Fibroblast of pulmonary artery (primary cell): Measurements from ENCODE around the gene MAP7.
A peak's percentile ranks its signal among the peaks of the same experiment; 100 is the strongest.

Experiments
- DNase-seq: peaks from one replicate; pipeline ENCODE4 v3.0.0-alpha.2; 2010; ENCODE audit warnings: low read depth
- H3K4me3 ChIP-seq: replicated peaks from 2 replicates; pipeline ENCODE4 v1.5.1; 2011; ENCODE audit warnings: low read depth, mild to moderate bottlenecking, control low read depth, low read length, moderate library complexity
- TF ChIP-seq, protein P1 (sequence below): IDR thresholded peaks from 2 replicates; pipeline ENCODE4 v1.5.1; 2011; ENCODE audit warnings: mild to moderate bottlenecking, control low read depth, low read length, inconsistent platforms; ENCODE audit errors: missing control alignments

Gene MAP7

DNA sequence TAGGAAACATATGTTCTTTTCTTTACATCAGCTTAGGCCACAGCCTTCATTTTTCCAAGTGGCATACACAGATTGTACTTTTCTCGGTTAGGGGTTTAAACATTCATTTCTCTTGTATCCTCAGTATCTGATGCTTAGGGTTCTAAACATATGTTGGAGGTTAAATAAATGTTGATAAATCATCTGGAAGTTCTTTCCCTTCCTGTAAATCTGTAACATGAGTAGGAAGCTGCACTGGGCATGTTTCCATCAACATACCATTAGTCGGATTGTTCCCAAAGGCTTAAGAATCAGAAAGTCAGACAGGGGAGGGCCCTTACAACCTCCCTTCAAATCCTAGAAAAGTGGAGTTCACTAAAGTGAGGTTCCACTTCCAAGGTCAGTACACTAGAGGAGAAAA is 205.8 kb downstream of the MAP7 start:
- no peak overlapping the region for H3K4me3 ChIP-seq
- TF ChIP-seq, protein P1, sequence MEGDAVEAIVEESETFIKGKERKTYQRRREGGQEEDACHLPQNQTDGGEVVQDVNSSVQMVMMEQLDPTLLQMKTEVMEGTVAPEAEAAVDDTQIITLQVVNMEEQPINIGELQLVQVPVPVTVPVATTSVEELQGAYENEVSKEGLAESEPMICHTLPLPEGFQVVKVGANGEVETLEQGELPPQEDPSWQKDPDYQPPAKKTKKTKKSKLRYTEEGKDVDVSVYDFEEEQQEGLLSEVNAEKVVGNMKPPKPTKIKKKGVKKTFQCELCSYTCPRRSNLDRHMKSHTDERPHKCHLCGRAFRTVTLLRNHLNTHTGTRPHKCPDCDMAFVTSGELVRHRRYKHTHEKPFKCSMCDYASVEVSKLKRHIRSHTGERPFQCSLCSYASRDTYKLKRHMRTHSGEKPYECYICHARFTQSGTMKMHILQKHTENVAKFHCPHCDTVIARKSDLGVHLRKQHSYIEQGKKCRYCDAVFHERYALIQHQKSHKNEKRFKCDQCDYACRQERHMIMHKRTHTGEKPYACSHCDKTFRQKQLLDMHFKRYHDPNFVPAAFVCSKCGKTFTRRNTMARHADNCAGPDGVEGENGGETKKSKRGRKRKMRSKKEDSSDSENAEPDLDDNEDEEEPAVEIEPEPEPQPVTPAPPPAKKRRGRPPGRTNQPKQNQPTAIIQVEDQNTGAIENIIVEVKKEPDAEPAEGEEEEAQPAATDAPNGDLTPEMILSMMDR: no peak
- peak; percentile 58 for DNase-seq

DNA sequence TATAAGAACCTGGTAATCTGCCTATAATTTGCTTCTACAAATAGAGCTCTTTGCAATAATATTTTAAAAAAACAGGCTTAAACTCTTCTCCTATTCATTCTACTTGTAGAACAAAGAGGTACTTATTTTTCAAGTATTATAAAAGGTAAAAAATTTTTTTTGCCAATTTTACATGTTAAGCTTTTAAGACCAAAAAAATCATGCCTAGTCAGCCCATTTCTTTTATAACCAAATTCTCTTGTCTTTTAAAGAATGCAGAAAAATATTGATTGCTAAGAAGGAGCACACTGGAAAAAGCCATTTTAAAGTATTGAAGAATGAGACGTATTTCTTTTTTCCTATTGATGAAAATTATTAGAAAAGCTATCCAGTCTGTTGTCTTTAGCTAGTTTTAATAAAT is 206.5 kb downstream of the MAP7 start:
- TF ChIP-seq, protein P1: no peak
- no peak overlapping the region for H3K4me3 ChIP-seq
- DNase-seq: no peak

DNA sequence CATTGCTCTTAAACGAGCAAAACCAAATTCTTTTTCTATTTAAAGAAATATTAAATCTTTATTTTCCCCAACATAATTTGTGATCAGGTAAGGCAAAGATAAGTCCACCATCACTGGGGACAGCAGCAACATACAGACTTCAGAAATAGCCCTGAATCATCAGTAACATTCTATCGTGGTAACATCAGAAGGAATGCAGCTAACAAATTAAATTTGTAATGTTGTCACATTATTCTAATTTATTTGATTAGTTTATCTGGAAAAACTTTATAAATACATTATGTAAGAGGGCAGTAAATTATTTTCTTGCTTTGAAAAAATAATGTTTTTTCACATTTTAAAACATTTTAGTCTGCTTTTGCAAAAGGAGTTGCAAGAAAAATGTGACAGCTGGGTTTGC is 206.9 kb downstream of the MAP7 start:
- TF ChIP-seq, protein P1: no peak
- H3K4me3 ChIP-seq: no peak overlapping the region
- DNase-seq: no peak

DNA sequence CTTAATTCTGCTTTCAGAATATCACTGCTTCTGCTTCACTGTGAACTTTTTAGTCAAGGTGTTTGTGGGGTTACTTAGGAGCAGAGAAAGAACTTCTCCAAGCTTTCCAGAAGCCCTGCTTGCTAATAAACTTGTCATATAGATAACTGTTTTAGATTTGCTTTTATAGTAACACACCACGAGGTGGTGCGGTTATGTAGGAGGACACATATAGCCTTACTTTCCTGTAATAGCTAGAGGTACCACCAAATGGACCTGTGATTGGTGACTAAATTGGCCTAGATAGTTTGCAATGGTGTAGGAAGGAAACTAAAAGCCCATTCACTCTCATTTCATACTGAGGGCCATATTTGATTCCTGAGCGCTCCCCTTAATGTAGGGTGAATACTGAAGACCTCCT is 208.3 kb downstream of the MAP7 start:
- TF ChIP-seq, protein P1: no peak
- no peak for DNase-seq
- no peak overlapping the region for H3K4me3 ChIP-seq

DNA sequence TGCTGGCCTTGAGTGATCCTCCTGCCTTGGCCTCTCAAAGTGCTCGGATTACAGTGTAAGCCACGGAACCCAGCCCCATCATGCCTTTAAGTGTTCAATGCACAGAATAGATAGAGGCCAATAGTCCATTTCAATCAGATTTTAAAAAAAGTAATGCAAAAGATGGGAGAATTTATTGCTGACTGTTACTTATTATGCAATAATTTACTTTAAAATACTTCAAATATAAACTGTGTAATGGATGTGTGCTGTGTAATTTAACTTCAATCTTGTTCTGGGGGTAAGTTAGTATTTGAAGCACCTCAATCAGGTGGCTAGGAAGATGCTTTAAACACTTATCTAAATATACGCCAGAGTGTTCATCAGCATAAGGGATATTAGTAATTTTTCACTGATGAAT is 208.9 kb downstream of the MAP7 start:
- H3K4me3 ChIP-seq: no peak overlapping the region
- no peak for DNase-seq
- TF ChIP-seq, protein P1: no peak

DNA sequence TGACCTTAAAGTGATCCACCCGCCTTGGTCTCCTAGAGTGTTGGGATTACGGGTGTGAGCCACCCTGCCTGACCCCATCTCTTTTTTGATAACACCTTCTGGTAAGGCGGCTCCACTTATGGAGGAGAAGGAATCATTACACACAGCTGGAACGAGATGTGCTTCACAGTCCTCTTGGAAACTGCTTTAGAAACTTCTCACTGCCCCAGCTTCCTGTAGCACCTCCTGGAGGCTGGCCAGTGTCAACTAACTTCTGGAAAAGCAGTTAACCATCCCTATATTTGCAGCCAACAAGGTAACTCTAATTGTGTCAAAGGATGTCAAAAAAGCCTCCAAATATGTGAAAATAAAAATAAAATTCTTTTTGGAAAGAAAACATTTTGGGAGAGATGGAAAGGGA is 211.7 kb downstream of the MAP7 start:
- TF ChIP-seq, protein P1: no peak
- no peak for DNase-seq
- H3K4me3 ChIP-seq: no peak overlapping the region

DNA sequence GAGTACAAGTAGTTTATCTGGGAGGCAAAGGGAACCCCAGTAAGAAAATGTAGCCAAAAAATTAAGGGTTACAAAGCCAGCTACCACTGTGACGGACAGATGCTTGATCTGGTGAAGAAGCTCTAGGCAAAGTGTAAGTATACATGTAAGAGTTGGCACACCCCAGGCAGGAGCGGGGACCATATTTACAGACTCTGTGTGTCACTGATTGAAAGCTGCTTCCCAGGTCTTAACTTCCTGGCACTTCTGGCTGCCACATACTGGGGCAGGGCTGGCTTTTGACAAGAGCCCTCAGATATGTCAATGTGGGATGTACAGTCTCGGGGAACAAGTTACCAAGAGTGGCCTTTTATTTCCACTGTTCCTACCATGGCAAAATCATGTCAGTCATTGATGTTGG is 212.6 kb downstream of the MAP7 start:
- no peak overlapping the region for H3K4me3 ChIP-seq
- DNase-seq: no peak
- TF ChIP-seq, protein P1: no peak
